Fibroblast of lung (primary cell): ENCODE results near the gene TMEM14A. TPM values are rescaled to one million over a fixed set of nuclear protein-coding genes. Genes with fewer than 3 reads are reported as not detected.
"Not testable (repeated sequence)": the region's sequence is repeated elsewhere in the genome, so short reads cannot be mapped to it uniquely, and the experiment has no call there.

Experiments
- DNase-seq, 2 donors: peaks; one replicate each; pipeline versions ENCODE4 v3.0.0 to v3.0.0-alpha.2; 2010; ENCODE audit warnings: low read depth in 2 of 2
- H2AFZ ChIP-seq: 2 replicates; pipeline ENCODE4 v1.5.1; 2012; ENCODE audit warnings: low read length, control low read depth, inconsistent platforms
- H3K27ac ChIP-seq: 2 replicates; pipeline ENCODE4 v1.5.1; 2011; ENCODE audit warnings: low read length, control low read depth; ENCODE audit not compliant: insufficient read depth
- H3K27me3 ChIP-seq: 2 replicates; pipeline ENCODE4 v1.5.1; 2011; ENCODE audit warnings: mild to moderate bottlenecking, low read length; ENCODE audit not compliant: control insufficient read depth, insufficient read depth
- H3K36me3 ChIP-seq: 2 replicates; pipeline ENCODE4 v1.5.1; 2011; ENCODE audit warnings: low read length; ENCODE audit not compliant: control insufficient read depth, insufficient read depth
- H3K4me1 ChIP-seq: 2 replicates; pipeline ENCODE4 v1.5.1; 2011; ENCODE audit warnings: low read length; ENCODE audit not compliant: control insufficient read depth, insufficient read depth; ENCODE audit errors: extremely low read depth
- H3K4me2 ChIP-seq: 2 replicates; pipeline ENCODE4 v1.5.1; 2011; ENCODE audit warnings: low read length, control low read depth; ENCODE audit not compliant: insufficient read depth; ENCODE audit errors: extremely low read depth
- H3K4me3 ChIP-seq, 4 experiments: fragments of 200-600 bp in 1 of 4; sonication (generic) in 1 of 4; replicated peaks in 1 of 4; 2 replicates each; pipeline ENCODE4 v1.5.1; 2011 to 2016; ENCODE audit warnings: low read length in 4 of 4, low read depth in 3 of 4, mild to moderate bottlenecking in 3 of 4, control low read depth in 2 of 4, inconsistent platforms in 1 of 4, mixed read lengths in 1 of 4; ENCODE audit not compliant: insufficient read depth in 1 of 4; ENCODE audit errors: control extremely low read depth in 1 of 4
- H3K79me2 ChIP-seq: 2 replicates; pipeline ENCODE4 v1.5.1; 2012; ENCODE audit warnings: mild to moderate bottlenecking, low read length, inconsistent platforms; ENCODE audit not compliant: control insufficient read depth, insufficient read depth
- H3K9ac ChIP-seq: 2 replicates; pipeline ENCODE4 v1.5.1; 2011; ENCODE audit warnings: mild to moderate bottlenecking, low read length, control low read depth; ENCODE audit not compliant: insufficient read depth
- H3K9me3 ChIP-seq: 2 replicates; pipeline ENCODE4 v1.5.1; 2012; ENCODE audit warnings: low read depth, low read length; ENCODE audit not compliant: control insufficient read depth, insufficient read depth
- H4K20me1 ChIP-seq: 2 replicates; pipeline ENCODE4 v1.5.1; 2011; ENCODE audit warnings: low read length; ENCODE audit not compliant: control insufficient read depth, insufficient read depth; ENCODE audit errors: extremely low read depth
- EZH2 ChIP-seq: IDR thresholded peaks from 2 replicates; pipeline ENCODE4 v1.5.1; 2012; ENCODE audit warnings: low read length, control low read depth, mild to moderate bottlenecking; ENCODE audit errors: missing control alignments
- polyA plus RNA-seq, 2 donors: library from polyadenylated mRNA; depleted of rRNA in 1 of 2; stranded (reverse) in 1 of 2; unstranded in 1 of 2; fragments of >200 nt; gene quantifications; 2 replicates each; pipeline ENCODE4 v1.2.1, GENCODE V29; 2011 to 2012; ENCODE audit warnings: missing spikeins in 1 of 2
- total RNA-seq: library from RNA; depleted of rRNA; stranded (reverse); fragments of >200 nt; gene quantifications from 2 replicates; pipeline ENCODE4 v1.2.1, GENCODE V29; 2014
- TF ChIP-seq, protein P1 (sequence below), 2 donors: IDR thresholded peaks in 1 of 2; conservative IDR thresholded peaks in 1 of 2; 1 replicate in 1 of 2; 2 replicates in 1 of 2; pipeline ENCODE4 v1.5.1; 2011 to 2012; ENCODE audit warnings: low read length in 2 of 2, control low read depth in 1 of 2, inconsistent platforms in 1 of 2, low read depth in 1 of 2, mild to moderate bottlenecking in 1 of 2

The TMEM14A gene
- total and polyA plus RNA-seq, 2 donors (not counting 1 experiment from before 2014, with no cell fraction given): 38.3 to 49.0 TPM

DNA sequence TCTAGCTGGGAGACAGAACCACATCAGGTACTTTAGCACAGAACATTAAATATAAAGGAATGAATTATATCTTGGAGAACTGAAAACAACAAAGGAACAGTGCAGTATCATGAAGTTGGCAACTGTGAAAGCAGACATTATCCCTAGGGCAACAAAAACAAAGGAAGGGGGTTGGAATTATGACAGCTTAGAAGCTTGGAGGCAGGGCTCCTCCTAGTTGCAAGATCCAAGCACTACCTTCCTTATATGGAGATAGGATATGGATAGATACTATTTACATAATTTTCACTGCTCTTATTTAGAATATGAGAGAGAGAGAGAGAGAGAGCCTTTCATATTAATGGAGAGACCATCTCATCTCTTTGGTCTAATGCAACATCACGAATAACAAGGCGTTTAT is 27.0 kb downstream of the TMEM14A start:
- H3K4me2 ChIP-seq: no peak overlapping the region
- no peak overlapping the region for H3K4me3 ChIP-seq
- no peak overlapping the region for H2AFZ ChIP-seq
- H3K79me2 ChIP-seq: no peaks in the 10 kb centered on the region
- H3K36me3 ChIP-seq: no peaks in the 10 kb centered on the region
- no peak overlapping the region for H3K27ac ChIP-seq
- no peaks in the 10 kb centered on the region for H3K4me1 ChIP-seq
- H3K27me3 ChIP-seq: no peaks in the 10 kb centered on the region
- H4K20me1 ChIP-seq: no peaks in the 10 kb centered on the region
- peak in 1 of 2 donors; percentile 13 for DNase-seq
- TF ChIP-seq, protein P1, sequence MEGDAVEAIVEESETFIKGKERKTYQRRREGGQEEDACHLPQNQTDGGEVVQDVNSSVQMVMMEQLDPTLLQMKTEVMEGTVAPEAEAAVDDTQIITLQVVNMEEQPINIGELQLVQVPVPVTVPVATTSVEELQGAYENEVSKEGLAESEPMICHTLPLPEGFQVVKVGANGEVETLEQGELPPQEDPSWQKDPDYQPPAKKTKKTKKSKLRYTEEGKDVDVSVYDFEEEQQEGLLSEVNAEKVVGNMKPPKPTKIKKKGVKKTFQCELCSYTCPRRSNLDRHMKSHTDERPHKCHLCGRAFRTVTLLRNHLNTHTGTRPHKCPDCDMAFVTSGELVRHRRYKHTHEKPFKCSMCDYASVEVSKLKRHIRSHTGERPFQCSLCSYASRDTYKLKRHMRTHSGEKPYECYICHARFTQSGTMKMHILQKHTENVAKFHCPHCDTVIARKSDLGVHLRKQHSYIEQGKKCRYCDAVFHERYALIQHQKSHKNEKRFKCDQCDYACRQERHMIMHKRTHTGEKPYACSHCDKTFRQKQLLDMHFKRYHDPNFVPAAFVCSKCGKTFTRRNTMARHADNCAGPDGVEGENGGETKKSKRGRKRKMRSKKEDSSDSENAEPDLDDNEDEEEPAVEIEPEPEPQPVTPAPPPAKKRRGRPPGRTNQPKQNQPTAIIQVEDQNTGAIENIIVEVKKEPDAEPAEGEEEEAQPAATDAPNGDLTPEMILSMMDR (conservative IDR thresholded peaks at IDR 0.05 in 1 of 2, IDR thresholded peaks at IDR 0.05 in 1 of 2; ENCODE audit: low read depth in 1 of 2, low read length in 2 of 2): peak in 1 of 2 donors; percentile 17
- no peak for TF ChIP-seq EZH2
- H3K9ac ChIP-seq: no peak overlapping the region
- no peaks in the 10 kb centered on the region for H3K9me3 ChIP-seq

DNA sequence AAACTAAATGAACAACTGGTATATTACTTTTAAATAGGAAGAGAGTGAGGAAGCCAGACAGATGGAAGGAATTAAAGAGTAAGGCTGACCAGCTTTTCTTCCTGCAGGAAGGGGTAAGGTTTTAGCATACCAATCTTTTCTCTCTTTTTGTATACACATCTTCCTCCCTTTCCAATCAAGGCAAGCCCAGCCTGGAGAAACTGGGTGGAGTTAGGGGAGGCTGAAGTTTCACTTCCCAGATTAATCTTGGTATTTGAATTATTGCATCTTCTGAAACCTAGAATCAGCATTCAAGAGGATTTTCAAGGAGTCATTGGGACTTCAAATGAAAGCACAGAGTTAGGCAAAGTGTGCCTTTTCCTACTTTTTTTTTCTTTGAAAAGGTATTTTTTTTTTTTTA is 33.1 kb downstream of the TMEM14A start:
- Histone ChIP-seq H3K36me3 (no peaks in the 10 kb centered on the region), H3K9me3 (no peaks in the 10 kb centered on the region), H2AFZ (no peak overlapping the region), H3K4me1 (no peaks in the 10 kb centered on the region), H3K9ac (no peak overlapping the region), H3K4me2 (no peak overlapping the region), H3K27ac (no peak overlapping the region), H4K20me1 (no peaks in the 10 kb centered on the region), H3K4me3 (no peak overlapping the region), H3K27me3 (peaks cover 4% of the 10 kb centered on the region), H3K79me2 (no peaks in the 10 kb centered on the region)
- TF ChIP-seq, protein P1 (conservative IDR thresholded peaks at IDR 0.05 in 1 of 2, IDR thresholded peaks at IDR 0.05 in 1 of 2; ENCODE audit: low read depth in 1 of 2, low read length in 2 of 2): no peak
- TF ChIP-seq EZH2: no peak
- DNase-seq: no peak

DNA sequence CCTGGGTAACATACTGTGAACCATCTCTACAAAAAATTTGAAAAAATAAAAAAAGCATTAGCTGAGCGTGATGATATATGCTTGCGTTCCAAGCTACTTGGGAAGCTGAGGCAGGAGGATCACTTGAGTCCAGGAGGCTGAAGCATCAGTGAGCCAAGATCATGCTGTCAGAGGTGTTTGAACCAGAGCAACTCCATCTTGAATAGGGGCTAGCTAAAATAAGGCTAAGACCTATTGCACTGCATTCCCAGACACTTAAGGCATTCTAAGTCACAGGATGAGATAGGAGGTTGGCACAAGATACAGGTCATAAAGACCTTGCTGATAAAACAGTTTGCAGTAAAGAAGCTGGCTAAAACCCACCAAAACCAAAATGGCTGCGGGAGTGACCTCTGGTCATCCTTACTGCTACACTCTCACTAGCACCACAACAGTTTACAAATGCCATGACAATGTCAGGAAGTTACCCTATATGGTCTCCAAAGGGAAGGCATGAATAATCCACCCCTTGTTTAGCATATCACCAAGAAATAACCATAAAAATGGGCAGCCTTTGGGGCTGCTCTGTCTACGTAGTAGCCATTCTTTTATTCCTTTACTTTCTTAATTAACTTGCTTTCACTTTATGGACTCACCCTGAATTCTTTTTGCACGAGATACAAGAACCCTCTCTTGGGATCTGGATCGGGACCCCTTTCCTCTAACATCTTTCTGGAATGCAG is 34.0 kb downstream of the TMEM14A start:
- H2AFZ ChIP-seq, H3K4me3 ChIP-seq, H3K27ac ChIP-seq, H3K4me1 ChIP-seq, DNase-seq, H3K27me3 ChIP-seq, H3K36me3 ChIP-seq, H3K9me3 ChIP-seq, H3K79me2 ChIP-seq, H4K20me1 ChIP-seq, H3K4me2 ChIP-seq, H3K9ac ChIP-seq: not testable (repeated sequence)
